B cell (primary cell): ENCODE data around the gene CLSTN2. TPM values are rescaled to one million over a fixed set of nuclear protein-coding genes. Genes with fewer than 3 reads are reported as not detected.

Source experiments
- ATAC-seq: fragments of 200-7000 bp; cut with Tn5 transposase; one replicate; pipeline ENCODE4 v1.10.0; 2021; ENCODE audit warnings: low read depth, mild to moderate bottlenecking, moderate number of reproducible peaks, moderate library complexity
- CTCF ChIA-PET: fragments of 350-600 bp; sonication (Branson Sonifier 250); formaldehyde crosslinking; loops from one replicate; lab custom pipeline; 2021; ENCODE audit warnings: antibody characterized with exemption, inconsistent platforms; lab: Charles Lee
- POLR2A ChIA-PET: fragments of 350-600 bp; sonication (Branson Sonifier 250); formaldehyde crosslinking; loops from one replicate; lab custom pipeline; 2021; ENCODE audit warnings: antibody characterized with exemption; lab: Charles Lee
- DNase-seq: peaks from one replicate; pipeline ENCODE4 v3.0.0; 2013
- H2AFZ ChIP-seq: 2 replicates; pipeline ENCODE4 v1.6.1; 2012; ENCODE audit warnings: mild to moderate bottlenecking, low read depth, low read length; ENCODE audit not compliant: insufficient read depth, poor library complexity, severe bottlenecking
- H3K27ac ChIP-seq, 2 donors: 1 replicate in 1 of 2; 2 replicates in 1 of 2; pipeline ENCODE4 v1.5.1; 2012 to 2013; ENCODE audit warnings: low read length in 2 of 2, mild to moderate bottlenecking in 2 of 2, moderate library complexity in 1 of 2
- H3K27me3 ChIP-seq, 4 experiments: fragments of 200-600 bp in 1 of 4; sonication (generic) in 1 of 4; replicated peaks in 1 of 4; 1 replicate in 2 of 4; 2 replicates in 2 of 4; pipeline versions ENCODE4 v1.6.1 to v1.7.0; 2013 to 2016; ENCODE audit warnings: low read length in 3 of 4, mild to moderate bottlenecking in 2 of 4, mixed read lengths in 1 of 4, moderate library complexity in 1 of 4; ENCODE audit not compliant: insufficient read depth in 4 of 4, control insufficient read depth in 3 of 4; ENCODE audit errors: control extremely low read depth in 1 of 4
- H3K36me3 ChIP-seq, 2 experiments: replicated peaks in 1 of 2; 1 replicate in 1 of 2; 2 replicates in 1 of 2; pipeline versions ENCODE4 v1.6.1 to v1.7.1; 2013; ENCODE audit warnings: low read length in 1 of 2; ENCODE audit not compliant: insufficient read depth in 2 of 2, control insufficient read depth in 1 of 2; ENCODE audit errors: control extremely low read depth in 1 of 2, extremely low read depth in 1 of 2
- H3K4me1 ChIP-seq, 2 donors: fragments of 200-600 bp in 1 of 2; sonication (generic) in 1 of 2; 1 replicate in 1 of 2; 2 replicates in 1 of 2; pipeline versions ENCODE4 v1.5.1 to v1.6.1; 2013 to 2017; ENCODE audit warnings: low read length in 2 of 2; ENCODE audit not compliant: control insufficient read depth in 2 of 2, insufficient read depth in 2 of 2
- H3K4me2 ChIP-seq: replicated peaks from 2 replicates; pipeline ENCODE3; 2012; ENCODE audit warnings: mild to moderate bottlenecking, low read depth, low read length; ENCODE audit not compliant: poor library complexity, severe bottlenecking
- H3K4me3 ChIP-seq, 5 experiments: fragments of 200-600 bp in 1 of 5; sonication (generic) in 1 of 5; 1 replicate in 3 of 5; 2 replicates in 2 of 5; pipeline versions ENCODE4 v1.5.1 to v1.7.0; 2011 to 2016; ENCODE audit warnings: low read length in 4 of 5, mild to moderate bottlenecking in 4 of 5, low read depth in 2 of 5, control low read depth in 1 of 5, moderate library complexity in 1 of 5; ENCODE audit not compliant: insufficient read depth in 1 of 5; ENCODE audit errors: control extremely low read depth in 1 of 5, extremely low read depth in 1 of 5
- H3K79me2 ChIP-seq: fragments of 200-600 bp; sonication (generic); one replicate; pipeline ENCODE4 v1.6.0; 2016; ENCODE audit warnings: low read length; ENCODE audit not compliant: control insufficient read depth, insufficient read depth
- H3K9ac ChIP-seq: fragments of 200-600 bp; sonication (generic); 2 replicates; pipeline ENCODE4 v1.6.1; 2017; ENCODE audit warnings: mild to moderate bottlenecking, low read length, moderate library complexity
- H3K9me3 ChIP-seq, 3 donors: one replicate each; pipeline versions ENCODE4 v1.6.1 to v1.7.1; 2013; ENCODE audit warnings: low read length in 2 of 3; ENCODE audit not compliant: control insufficient read depth in 2 of 3, insufficient read depth in 1 of 3; ENCODE audit errors: control extremely low read depth in 1 of 3
- H4K20me1 ChIP-seq: 2 replicates; pipeline ENCODE4 v1.6.0; 2012; ENCODE audit warnings: mild to moderate bottlenecking, low read length; ENCODE audit not compliant: insufficient read depth, control insufficient read depth, poor library complexity, severe bottlenecking
- H3K27ac Mint-ChIP-seq: one replicate; pipeline ENCODE4 v1.8.0; 2021; ENCODE audit warnings: mixed read lengths
- H3K27me3 Mint-ChIP-seq: one replicate; pipeline ENCODE4 v1.8.0; 2021; ENCODE audit warnings: mixed read lengths
- H3K4me1 Mint-ChIP-seq: one replicate; pipeline ENCODE4 v1.8.0; 2021; ENCODE audit warnings: mixed read lengths
- H3K4me3 Mint-ChIP-seq: one replicate; pipeline ENCODE4 v1.8.0; 2021; ENCODE audit warnings: mixed read lengths
- H3K9me3 Mint-ChIP-seq: one replicate; pipeline ENCODE4 v1.8.0; 2022; ENCODE audit warnings: mixed read lengths; ENCODE audit not compliant: insufficient read depth
- CTCF ChIP-seq: fragments of 200-600 bp; IDR thresholded peaks from one replicate; pipeline ENCODE4 v1.8.0; 2022; ENCODE audit warnings: antibody characterized with exemption, mild to moderate bottlenecking
- EZH2 ChIP-seq: IDR thresholded peaks from 2 replicates; pipeline ENCODE4 v1.6.1; 2012; ENCODE audit warnings: borderline replicate concordance, low read depth, mild to moderate bottlenecking, moderate library complexity, low read length; ENCODE audit not compliant: insufficient read depth, poor library complexity, severe bottlenecking
- WGBS: methylation state at CpG from one replicate; pipeline ENCODE4 v1.1.5; 2013; ENCODE audit warnings: missing lambda C conversion rate; ENCODE audit not compliant: insufficient coverage; 5-methylcytosine and 5-hydroxymethylcytosine counted together
- intact Hi-C: fragments of 100-400 bp; cut with micrococcal nuclease; formaldehyde crosslinking; loops from one replicate; pipeline ENCODE4 v1.10.0; 2022
- polyA plus RNA-seq: library from polyadenylated mRNA; depleted of rRNA; stranded (reverse); fragments of >200 nt; gene quantifications from 2 replicates; pipeline ENCODE4 v1.2.3, GENCODE V29; 2012
- total RNA-seq, 2 donors: library from RNA; stranded (reverse); fragments of 120-200 nt in 1 of 2; gene quantifications; 1 replicate in 1 of 2; 2 replicates in 1 of 2; pipeline versions ENCODE4 v1.2.3 to v1.2.4, GENCODE V29; 2013 to 2022

Gene CLSTN2
- total and polyA plus RNA-seq, 2 donors (not counting 1 experiment from before 2014, with no cell fraction given), result not detected

- Mint-ChIP-seq H3K27me3 (peaks cover 15% of the 10 kb centered on the region), H3K4me3 (no peak overlapping the region), H3K27ac (no peak overlapping the region), H3K9me3 (peaks cover 2% of the 10 kb centered on the region), H3K4me1 (no peaks in the 10 kb centered on the region)
- intact Hi-C loops, result no loop called here
- Histone ChIP-seq H3K36me3 (no peaks in the 10 kb centered on the region), H3K9me3 (no peaks in the 10 kb centered on the region), H3K4me2 (no peak overlapping the region), H3K9ac (no peak overlapping the region), H3K4me3 (no peak overlapping the region), H4K20me1 (no peaks in the 10 kb centered on the region), H2AFZ (no peak overlapping the region), H3K79me2 (no peaks in the 10 kb centered on the region), H3K27me3 (peaks cover 0 to 7% (median 0%) of the 10 kb centered on the region in 4 experiments), H3K4me1 (no peaks in the 10 kb centered on the region), H3K27ac (no peak overlapping the region)
- no peak for DNase-seq
- ChIA-PET CTCF (no interaction called here), POLR2A (no interaction called here)
- WGBS, result 100% methylated on average over 1 of the region's 4 CpGs
- ATAC-seq, result no peak
- no peak for TF ChIP-seq EZH2
- no peak for TF ChIP-seq CTCF
Observed at GRCh38 chr3:140557476-140557875, 622.5 kb downstream of the CLSTN2 start.

- Histone ChIP-seq H3K4me3 (no peak overlapping the region), H3K27ac (no peak overlapping the region), H3K9me3 (peaks cover 0 to 3% (median 0%) of the 10 kb centered on the region in 3 donors), H3K36me3 (no peaks in the 10 kb centered on the region), H2AFZ (no peak overlapping the region), H4K20me1 (no peaks in the 10 kb centered on the region), H3K4me1 (no peaks in the 10 kb centered on the region), H3K4me2 (no peak overlapping the region), H3K9ac (no peak overlapping the region), H3K79me2 (no peaks in the 10 kb centered on the region), H3K27me3 (peaks cover 0 to 7% (median 0%) of the 10 kb centered on the region in 4 experiments)
- H3K27ac Mint-ChIP-seq, result no peak overlapping the region
- H3K4me1 Mint-ChIP-seq, result no peaks in the 10 kb centered on the region
- H3K27me3 Mint-ChIP-seq, result peaks cover 10% of the 10 kb centered on the region
- ATAC-seq (no peak), DNase-seq (no peak)
- no CpG with 5 or more reads among the region's 4 CpGs for WGBS
- POLR2A ChIA-PET, result no interaction called here
- TF ChIP-seq CTCF (no peak), EZH2 (no peak)
- no peaks in the 10 kb centered on the region for H3K9me3 Mint-ChIP-seq
- H3K4me3 Mint-ChIP-seq, result no peak overlapping the region
- intact Hi-C loops, result no loop called here
- CTCF ChIA-PET, result no interaction called here
Observed at GRCh38 chr3:140559546-140559945, 624.6 kb downstream of the CLSTN2 start.
